Smooth muscle cell (in vitro differentiated cells): ENCODE results near the gene ALX4. TPM values are rescaled to one million over a fixed set of nuclear protein-coding genes. Genes with fewer than 3 reads are reported as not detected.

ENCODE experiments used
- DNase-seq: peaks from one replicate; lab custom pipeline; 2025; ENCODE audit not compliant: unreplicated experiment; lab: John Stamatoyannopoulos, UW
- H2AFZ ChIP-seq: fragments of 200-600 bp; sonication (generic); 2 replicates; pipeline ENCODE4 v1.6.0; 2016; ENCODE audit warnings: antibody characterized with exemption, low read depth, mild to moderate bottlenecking
- H3F3A ChIP-seq: fragments of 200-600 bp; sonication (generic); 2 replicates; pipeline ENCODE4 v1.6.0; 2017; ENCODE audit warnings: antibody characterized with exemption, low read depth
- H3K27ac ChIP-seq: fragments of 200-600 bp; sonication (generic); 2 replicates; pipeline ENCODE4 v1.5.1; 2016; ENCODE audit warnings: low read depth, mild to moderate bottlenecking
- H3K27me3 ChIP-seq: fragments of 200-600 bp; sonication (generic); 2 replicates; pipeline ENCODE4 v1.6.1; 2016; ENCODE audit warnings: low read depth, mild to moderate bottlenecking
- H3K36me3 ChIP-seq: fragments of 200-600 bp; sonication (generic); 2 replicates; pipeline ENCODE4 v1.5.1; 2016; ENCODE audit warnings: low read depth
- H3K4me1 ChIP-seq: fragments of 200-600 bp; sonication (generic); 2 replicates; pipeline ENCODE4 v1.5.1; 2016; ENCODE audit warnings: low read depth
- H3K4me2 ChIP-seq: fragments of 200-600 bp; sonication (generic); 2 replicates; pipeline ENCODE4 v1.6.0; 2016; ENCODE audit warnings: mild to moderate bottlenecking
- H3K4me3 ChIP-seq: fragments of 200-600 bp; sonication (generic); 2 replicates; pipeline ENCODE4 v1.5.1; 2016; ENCODE audit warnings: mild to moderate bottlenecking
- H3K79me2 ChIP-seq: fragments of 200-600 bp; sonication (generic); 2 replicates; pipeline ENCODE4 v1.6.0; 2016; ENCODE audit warnings: low read depth, mild to moderate bottlenecking
- H3K9ac ChIP-seq: fragments of 200-600 bp; sonication (generic); 2 replicates; pipeline ENCODE4 v1.6.0; 2016; ENCODE audit warnings: low read depth
- H3K9me3 ChIP-seq: fragments of 200-600 bp; sonication (generic); replicated peaks from 2 replicates; pipeline ENCODE4 v1.5.1; 2016; ENCODE audit warnings: low read depth
- H4K20me1 ChIP-seq: fragments of 200-600 bp; sonication (generic); 2 replicates; pipeline ENCODE4 v1.6.0; 2016; ENCODE audit warnings: low read depth
- CTCF ChIP-seq: fragments of 200-600 bp; sonication (generic); IDR thresholded peaks from 2 replicates; pipeline ENCODE4 v1.5.1; 2017; ENCODE audit warnings: borderline replicate concordance, mild to moderate bottlenecking, antibody characterized with exemption; ENCODE audit not compliant: insufficient read depth, poor library complexity, severe bottlenecking
- WGBS: methylation state at CpG from one replicate; pipeline ENCODE4 v1.1.7; 2016; ENCODE audit warnings: low lambda C conversion rate; 5-methylcytosine and 5-hydroxymethylcytosine counted together
- polyA plus RNA-seq: library from polyadenylated mRNA; unstranded; fragments of >200 nt; fragmentation: Nextera tagmentation; extraction: Ambion mirVana; gene quantifications from 2 replicates; pipeline ENCODE4 v1.2.1, GENCODE V29; 2016
- total RNA-seq: library from RNA; depleted of rRNA; stranded (reverse); fragments of >200 nt; gene quantifications from 2 replicates; pipeline ENCODE4 v1.2.3, GENCODE V29; 2014

The ALX4 gene
- total and polyA plus RNA-seq, 2 experiments from 2014 or later, result not detected

- DNase-seq, result no peak
- Histone ChIP-seq H4K20me1 (no peaks in the 10 kb centered on the region), H3F3A (no peaks in the 10 kb centered on the region), H3K4me1 (peaks cover 34% of the 10 kb centered on the region), H3K4me3 (no peak overlapping the region), H2AFZ (no peak overlapping the region), H3K36me3 (peaks cover 3% of the 10 kb centered on the region), H3K27me3 (no peaks in the 10 kb centered on the region), H3K79me2 (no peaks in the 10 kb centered on the region), H3K27ac (no peak overlapping the region), H3K9me3 (no peaks in the 10 kb centered on the region), H3K4me2 (no peak overlapping the region), H3K9ac (no peak overlapping the region)
- 33% methylated on average over 4 of the region's 4 CpGs for WGBS
- no peak for TF ChIP-seq CTCF
Observed at GRCh38 chr11:44246726-44247125, 63.2 kb downstream of the ALX4 start.

GRCh38 chr11:44244639-44245310 is 65.2 kb downstream of the ALX4 start:
- no peak for TF ChIP-seq CTCF
- Histone ChIP-seq H2AFZ (no peak overlapping the region), H3K27me3 (no peaks in the 10 kb centered on the region), H3K4me1 (peaks cover 34% of the 10 kb centered on the region), H4K20me1 (no peaks in the 10 kb centered on the region), H3K9me3 (no peaks in the 10 kb centered on the region), H3K9ac (no peak overlapping the region), H3F3A (no peaks in the 10 kb centered on the region), H3K4me3 (no peak overlapping the region), H3K4me2 (peak overlapping the region; percentile 70), H3K36me3 (peaks cover 3% of the 10 kb centered on the region), H3K27ac (peak overlapping the region; percentile 10), H3K79me2 (no peaks in the 10 kb centered on the region)
- 61% methylated on average over 8 of the region's 8 CpGs for WGBS
- no peak for DNase-seq

GRCh38 chr11:44243595-44244343 is 66.2 kb downstream of the ALX4 start:
- Histone ChIP-seq H3K36me3 (peaks cover 3% of the 10 kb centered on the region), H3K27ac (peak overlapping the region; percentile 10), H3K4me3 (no peak overlapping the region), H3K9me3 (no peaks in the 10 kb centered on the region), H3K27me3 (no peaks in the 10 kb centered on the region), H3F3A (no peaks in the 10 kb centered on the region), H2AFZ (no peak overlapping the region), H3K79me2 (no peaks in the 10 kb centered on the region), H3K4me1 (peaks cover 34% of the 10 kb centered on the region), H4K20me1 (no peaks in the 10 kb centered on the region), H3K4me2 (peak overlapping the region; percentile 70), H3K9ac (no peak overlapping the region)
- TF ChIP-seq CTCF, result no peak
- 49% methylated on average over 6 of the region's 6 CpGs for WGBS
- no peak for DNase-seq

- Histone ChIP-seq H3K4me2 (peak overlapping the region; percentile 70), H3K27me3 (no peaks in the 10 kb centered on the region), H3K4me3 (no peak overlapping the region), H3K9me3 (no peaks in the 10 kb centered on the region), H3K9ac (no peak overlapping the region), H3K36me3 (peaks cover 3% of the 10 kb centered on the region), H3K4me1 (peaks cover 34% of the 10 kb centered on the region), H2AFZ (no peak overlapping the region), H4K20me1 (no peaks in the 10 kb centered on the region), H3K79me2 (no peaks in the 10 kb centered on the region), H3K27ac (no peak overlapping the region), H3F3A (no peaks in the 10 kb centered on the region)
- TF ChIP-seq CTCF, result no peak
- WGBS, result 67% methylated on average over 5 of the region's 5 CpGs
- no peak for DNase-seq
Observed at GRCh38 chr11:44243086-44243485, 66.9 kb downstream of the ALX4 start.
